ENCODE data around the gene FARS2.

- TF ChIP-seq CTCF (IDR thresholded peaks at IDR 0.05 in 2 of 3, conservative IDR thresholded peaks at IDR 0.05 in 1 of 3; ENCODE audit: insufficient read depth in 2 of 3, low read depth in 1 of 3, low read length in 3 of 3) (no peak), FOXJ3 (CRISPR knock-in tag; IDR thresholded peaks at IDR 0.05) (no peak), HDAC1 (IDR thresholded peaks at IDR 0.05) (no peak), TBL1XR1 (IDR thresholded peaks at IDR 0.05; ENCODE audit: low read length in 2 of 2) (no peak), BACH1 (tag; IDR thresholded peaks at IDR 0.05) (no peak), ELF4 (CRISPR knock-in tag; IDR thresholded peaks at IDR 0.05) (no peak), SMAD4 (CRISPR knock-in tag; conservative IDR thresholded peaks at IDR 0.05) (no peak), POLR2AphosphoS5 (IDR thresholded peaks at IDR 0.05; ENCODE audit: control insufficient read depth, insufficient read depth, low read depth, low read length) (no peak)
These were observed 25.5 kb upstream of the FARS2 start for GRCh38 chr6:5235830-5236229.
